Right atrium auricular region (tissue), 2 donors: Measurements from ENCODE around the gene B3GALT4. TPM values are rescaled to one million over a fixed set of nuclear protein-coding genes. Genes with fewer than 3 reads are reported as not detected.

Experiments used
- DNase-seq: peaks from one replicate; pipeline ENCODE4 v3.0.0-alpha.2; 2019; ENCODE audit warnings: low spot score
- H3K27ac ChIP-seq, 2 donors: fragments of 200-600 bp; sonication (generic); 1 replicate in 1 of 2; 2 replicates in 1 of 2; pipeline ENCODE4 v1.5.1; 2016 to 2019
- H3K27me3 ChIP-seq, 2 donors: fragments of 200-600 bp; sonication (generic); one replicate each; pipeline versions ENCODE4 v1.5.1 to v1.6.0; 2017 to 2019
- H3K36me3 ChIP-seq: fragments of 200-600 bp; sonication (generic); one replicate; pipeline ENCODE4 v1.5.1; 2016
- H3K4me1 ChIP-seq, 2 donors: fragments of 200-600 bp; sonication (generic); one replicate each; pipeline versions ENCODE4 v1.5.1 to v1.6.0; 2017 to 2019
- H3K4me3 ChIP-seq, 2 donors: fragments of 200-600 bp; sonication (generic); 1 replicate in 1 of 2; 2 replicates in 1 of 2; pipeline ENCODE4 v1.5.1; 2017 to 2019; ENCODE audit warnings: mild to moderate bottlenecking in 1 of 2, moderate library complexity in 1 of 2
- H3K9me3 ChIP-seq, 2 donors: fragments of 200-600 bp; sonication (generic); one replicate each; pipeline ENCODE4 v1.5.1; 2019
- CTCF ChIP-seq, 2 donors: fragments of 200-600 bp; sonication (generic); IDR thresholded peaks; one replicate each; pipeline ENCODE4 v1.5.1; 2019; ENCODE audit warnings: antibody characterized with exemption in 2 of 2
- total RNA-seq, 2 donors: library from RNA; depleted of rRNA; stranded (reverse); fragments of >200 nt; gene quantifications; one replicate each; pipeline ENCODE4 v1.1.0, GENCODE V29; 2016

The B3GALT4 gene
- total RNA-seq, 2 donors from 2014 or later: 9.4 to 12.1 TPM

GRCh38 chr6:33314515-33314942 lies 37.6 kb downstream of the B3GALT4 start:
- TF ChIP-seq CTCF (IDR thresholded peaks at IDR 0.05): no peak
- DNase-seq: peak; percentile 85
- Histone ChIP-seq H3K27me3 (no peaks in the 10 kb centered on the region), H3K9me3 (no peaks in the 10 kb centered on the region), H3K4me1 (peaks cover 0 to 57% of the 10 kb centered on the region in 2 donors), H3K27ac (peak overlapping the region; percentile 89 to 91), H3K4me3 (peak overlapping the region; percentile 75 to 80), H3K36me3 (peaks cover 15% of the 10 kb centered on the region)

DNA sequence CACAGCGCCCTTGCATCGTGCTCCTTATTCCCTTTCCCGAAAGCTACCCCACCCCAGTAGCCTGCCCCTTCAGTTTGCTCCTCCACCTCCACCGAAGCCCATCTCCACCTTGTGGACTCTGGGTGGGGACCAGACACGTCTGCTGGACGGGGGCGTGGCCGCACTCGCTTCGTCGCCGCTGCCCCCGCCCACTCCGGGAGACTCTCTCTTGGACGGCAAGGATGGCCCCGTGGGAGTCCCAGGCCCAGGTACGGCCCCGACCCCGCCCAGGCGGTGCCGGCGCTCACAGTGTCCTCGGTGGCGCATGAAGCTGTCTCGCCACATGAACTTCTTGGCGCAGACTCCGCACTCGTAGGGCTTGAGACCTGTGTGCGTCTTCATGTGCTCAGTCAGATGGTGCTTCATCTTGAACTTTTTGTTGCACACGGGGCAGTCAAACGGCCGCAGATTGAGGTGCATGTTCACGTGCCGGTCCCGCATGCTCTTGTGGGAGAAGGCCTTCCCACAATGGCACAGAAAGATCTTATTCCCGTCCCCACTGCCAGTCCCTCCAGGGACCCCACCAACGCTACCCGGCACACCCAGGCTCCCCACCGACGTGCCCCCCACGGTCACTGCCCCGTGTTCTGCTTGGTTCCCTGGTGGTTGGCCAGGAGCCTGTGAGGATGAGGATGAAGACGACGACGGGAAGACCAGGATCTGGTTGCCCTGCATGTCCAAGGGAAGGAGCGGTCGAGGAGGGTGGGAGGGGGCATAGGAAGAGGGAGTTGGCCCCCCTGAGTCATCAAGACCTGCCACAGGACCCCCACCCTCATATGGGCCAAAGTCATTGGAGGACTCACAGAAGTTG lies 38.2 kb downstream of the B3GALT4 start:
- peaks cover 0 to 64% of the 10 kb centered on the region in 2 donors for H3K4me1 ChIP-seq
- no peaks in the 10 kb centered on the region for H3K27me3 ChIP-seq
- peak overlapping the region; percentile 75 to 80 for H3K4me3 ChIP-seq
- no peaks in the 10 kb centered on the region for H3K9me3 ChIP-seq
- H3K36me3 ChIP-seq: peaks cover 21% of the 10 kb centered on the region
- TF ChIP-seq CTCF (IDR thresholded peaks at IDR 0.05): no peak
- peak overlapping the region; percentile 89 to 91 for H3K27ac ChIP-seq
- no peak for DNase-seq

DNA sequence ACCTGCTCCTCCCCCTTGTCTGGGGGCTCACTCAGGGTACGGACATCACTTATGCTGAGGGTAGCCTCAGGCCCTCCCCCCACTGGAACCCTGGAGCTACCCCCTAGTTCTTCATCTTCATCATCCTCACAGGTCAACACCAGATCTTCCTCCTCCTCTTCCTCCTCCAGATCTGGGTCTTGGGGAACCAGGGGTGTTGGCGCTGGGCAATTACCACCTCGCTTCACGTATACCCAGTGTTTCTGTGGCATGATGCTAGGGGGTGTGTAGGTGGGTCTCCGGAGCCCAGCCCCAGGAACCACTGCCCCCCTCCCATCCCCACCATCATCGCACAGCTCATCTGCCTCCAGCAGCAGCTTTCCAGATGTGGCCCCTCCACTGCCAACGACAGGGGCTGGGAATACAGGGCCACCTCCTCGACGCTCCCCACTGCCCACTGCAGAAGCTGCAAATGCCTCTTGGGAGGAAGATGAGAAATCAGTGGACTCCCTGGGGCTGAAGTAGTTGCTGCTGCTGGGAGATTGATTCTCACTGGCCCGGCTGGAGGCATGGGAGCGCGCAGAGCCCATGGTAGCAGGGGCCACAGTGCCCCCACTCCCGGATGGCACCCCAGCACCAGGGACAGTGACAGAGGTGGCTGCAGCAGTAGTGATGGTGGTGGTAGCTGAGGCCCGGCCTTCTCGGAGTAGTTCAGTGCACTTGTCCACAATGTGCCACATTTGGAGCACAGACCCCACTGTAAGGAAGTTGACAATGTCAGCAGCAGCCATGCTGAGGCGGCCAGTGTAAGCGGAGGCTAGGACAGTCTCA lies 39.1 kb downstream of the B3GALT4 start:
- no peaks in the 10 kb centered on the region for H3K27me3 ChIP-seq
- no peak for DNase-seq

GRCh38 chr6:33316603-33317418 lies 39.9 kb downstream of the B3GALT4 start:
- H3K27me3 ChIP-seq: no peaks in the 10 kb centered on the region
- peaks cover 28% of the 10 kb centered on the region for H3K36me3 ChIP-seq
- no peak for DNase-seq

More for the DNA sequence above, 39.1 kb downstream of the B3GALT4 start:
- H3K36me3 ChIP-seq: peaks cover 26% of the 10 kb centered on the region
- H3K27ac ChIP-seq: peak overlapping the region; percentile 85 to 91
- no peaks in the 10 kb centered on the region for H3K9me3 ChIP-seq
- peaks cover 0 to 72% of the 10 kb centered on the region in 2 donors for H3K4me1 ChIP-seq
- TF ChIP-seq CTCF (IDR thresholded peaks at IDR 0.05): no peak
- no peak overlapping the region for H3K4me3 ChIP-seq

More at GRCh38 chr6:33316603-33317418, 39.9 kb downstream of the B3GALT4 start:
- peaks cover 0 to 72% of the 10 kb centered on the region in 2 donors for H3K4me1 ChIP-seq
- H3K9me3 ChIP-seq: no peaks in the 10 kb centered on the region
- peak overlapping the region; percentile 47 to 62 for H3K4me3 ChIP-seq
- peak overlapping the region; percentile 85 for H3K27ac ChIP-seq
- no peak for TF ChIP-seq CTCF (IDR thresholded peaks at IDR 0.05)
